ENCODE measurements around the gene ZNRF4. TPM values are rescaled to one million over a fixed set of nuclear protein-coding genes. Genes with fewer than 3 reads are reported as not detected.

Gene ZNRF4
- total and polyA plus RNA-seq, 10 of the 15 experiments (the other 5 are each of a cell fraction or from before 2014, with no cell fraction given), result not detected

DNA sequence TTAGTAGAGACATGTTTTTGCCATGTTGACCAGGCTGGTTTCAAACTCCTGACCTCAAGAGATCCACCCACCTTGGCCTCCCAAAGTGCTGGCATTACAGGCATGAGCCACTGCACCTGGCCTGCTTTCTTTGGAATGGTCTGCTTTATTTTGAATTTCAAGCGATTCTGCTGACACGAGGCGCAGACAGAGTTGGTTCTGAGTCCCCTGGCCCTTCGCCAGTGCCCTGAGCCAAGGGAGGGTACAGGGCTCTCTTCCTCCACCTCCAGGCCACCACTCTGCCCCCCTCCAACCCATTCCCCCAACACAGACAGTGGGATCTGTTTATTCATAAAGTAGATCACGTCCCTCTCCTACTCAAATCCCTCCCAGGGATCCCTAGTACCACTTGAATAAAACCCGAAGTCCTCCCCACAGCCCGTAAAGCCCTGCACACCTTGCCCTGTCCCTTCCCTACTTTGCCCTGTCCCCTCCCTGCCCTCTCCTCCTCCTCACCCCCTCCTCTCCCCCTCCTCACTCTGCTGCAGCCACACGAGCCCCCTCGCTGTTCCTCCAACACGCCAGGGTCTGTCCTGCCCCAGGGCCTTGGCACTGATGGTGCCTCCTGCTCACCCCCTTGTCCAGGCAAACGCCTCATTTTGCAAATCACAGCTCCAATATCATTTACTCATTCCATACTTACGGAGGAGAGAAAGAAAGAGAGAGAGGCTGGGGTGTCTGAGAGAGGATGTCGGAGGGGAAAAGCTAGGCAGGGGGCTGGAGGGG lies 22.4 kb downstream of the ZNRF4 start:
- H3K4me3 ChIP-seq, result no peak overlapping the region
- H3K9me3 ChIP-seq (replicated peaks; ENCODE audit: control insufficient read depth, insufficient read depth, low read length), result no peaks in the 10 kb centered on the region; the same call in 2 of the 3 replicates
- SMC1A ChIA-PET (ENCODE audit: uncharacterized antibody, unreplicated experiment), result interaction anchor here (0.6 kb wide), 1 partner anchor 13 kb away, joined by 3 read pairs; no protein-coding TSS in a partner anchor
- DNase-seq (ENCODE audit: low read depth, low spot score), result no peak
- no peaks in the 10 kb centered on the region for H4K20me1 ChIP-seq (ENCODE audit: control insufficient read depth, insufficient read depth)
- TF ChIP-seq WRNIP1 (IDR thresholded peaks at IDR 0.05; ENCODE audit: borderline replicate concordance, low read depth, low read length) (no peak), ZBTB40 (IDR thresholded peaks at IDR 0.05; ENCODE audit: borderline replicate concordance) (no peak)
- no peak for FAIRE-seq
- WGBS (ENCODE audit: insufficient coverage, insufficient replicate concordance, low lambda C conversion rate, missing lambda C conversion rate), result 52% methylated on average over 7 of the region's 13 CpGs
- no peak overlapping the region for H3K4me2 ChIP-seq (ENCODE audit: control insufficient read depth, insufficient read depth)
- RAD21 ChIA-PET (ENCODE audit: unreplicated experiment), result no interaction called here
- no peaks in the 10 kb centered on the region for H3K36me3 ChIP-seq (ENCODE audit: control insufficient read depth in 2 of 2, insufficient read depth in 2 of 2, low read length in 1 of 2)
- no peak overlapping the region for H3K9ac ChIP-seq (ENCODE audit: control insufficient read depth, insufficient read depth, low read length)
- intact Hi-C loops (cut with micrococcal nuclease; ENCODE audit: unreplicated experiment), result no loop called here
- in situ Hi-C loops (cut with MboI), result no loop called here
- CTCF ChIA-PET, result interaction anchor here (0.6 kb wide), 1 partner anchor 106 kb away, joined by 3 read pairs; no protein-coding TSS in a partner anchor
- no TSS peak for BruUV-seq (replicated peaks)
- no peak overlapping the region for H3K27ac ChIP-seq (ENCODE audit: control insufficient read depth, insufficient read depth)
- H2AFZ ChIP-seq (ENCODE audit: control insufficient read depth, low read depth, low read length), result no peak overlapping the region
- no peaks in the 10 kb centered on the region for H3K27me3 ChIP-seq (replicated peaks in 1 of 2; ENCODE audit: control insufficient read depth in 2 of 2, insufficient read depth in 2 of 2, low read length in 1 of 2)
- ATAC-seq, result no peak
- POLR2A ChIA-PET, result no interaction called here
- H3K79me2 ChIP-seq (ENCODE audit: control insufficient read depth, insufficient read depth, low read length), result no peaks in the 10 kb centered on the region
- no peaks in the 10 kb centered on the region for H3K4me1 ChIP-seq (ENCODE audit: control insufficient read depth, insufficient read depth, low read length)

Measured in GM12878 (cell line).